MM.1S (cell line): ENCODE measurements around the gene IVNS1ABP.

ENCODE experiments used
- CTCF ChIP-seq: fragments of 300-600 bp; sonication (generic); IDR thresholded peaks from 2 replicates; pipeline ENCODE4 v1.5.1; 2016; ENCODE audit warnings: antibody characterized with exemption, low read length, mixed read lengths
- EZH2 ChIP-seq: fragments of 300-600 bp; sonication (generic); optimal IDR thresholded peaks from 2 replicates; pipeline ENCODE3; 2017; ENCODE audit warnings: low read depth, mild to moderate bottlenecking, antibody characterized with exemption, low read length, mixed read lengths
- EZH2phosphoT487 ChIP-seq: fragments of 300-600 bp; sonication (generic); IDR thresholded peaks from 2 replicates; pipeline ENCODE4 v1.6.1; 2018; ENCODE audit warnings: antibody characterized with exemption, low read length

DNA sequence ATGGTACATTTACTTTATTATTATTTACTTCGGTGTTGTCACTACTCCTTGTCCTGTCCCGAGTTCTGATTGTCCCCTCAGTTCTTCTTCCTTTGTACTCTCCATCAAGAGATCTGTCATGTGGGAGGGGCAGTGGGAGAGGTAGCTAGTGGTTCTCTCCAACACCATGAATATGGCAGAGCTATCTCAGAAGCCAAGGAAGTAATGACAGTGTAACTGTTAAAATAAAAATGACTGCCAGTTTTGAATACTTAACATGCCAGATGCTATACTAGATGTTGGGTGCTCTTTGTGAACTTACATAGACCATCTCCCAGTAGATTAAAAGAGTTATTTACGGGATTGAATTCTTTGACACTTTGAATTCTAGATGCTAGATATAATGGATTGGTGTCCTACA, 28.6 kb downstream of the IVNS1ABP start:
- TF ChIP-seq CTCF (no peak), EZH2 (no peak), EZH2phosphoT487 (no peak)
